GM23338 (cell line): ENCODE measurements around the gene GDPD2. TPM values are rescaled to one million over a fixed set of nuclear protein-coding genes. Genes with fewer than 3 reads are reported as not detected.

Experiments used
- ATAC-seq: fragments of 200-7000 bp; cut with Tn5 transposase; 3 replicates; pipeline ENCODE4 v1.9.1; 2020
- DNase-seq: peaks from one replicate; pipeline ENCODE4 v3.0.0-alpha.2; 2015; ENCODE audit warnings: low spot score
- H2AFZ ChIP-seq: fragments of 200-600 bp; sonication (generic); 2 replicates; pipeline ENCODE4 v1.8.0; 2016; ENCODE audit warnings: antibody characterized with exemption, mild to moderate bottlenecking, moderate library complexity
- H3F3A ChIP-seq: fragments of 200-600 bp; sonication (generic); replicated peaks from 2 replicates; pipeline ENCODE4 v1.8.0; 2017; ENCODE audit warnings: antibody characterized with exemption, mixed run types, low read depth
- H3K27ac ChIP-seq: fragments of 200-600 bp; sonication (generic); 2 replicates; pipeline ENCODE4 v1.6.1; 2016; ENCODE audit warnings: low read depth
- H3K27me3 ChIP-seq: fragments of 200-600 bp; sonication (generic); 2 replicates; pipeline ENCODE4 v1.8.0; 2016; ENCODE audit warnings: mild to moderate bottlenecking, mixed run types, moderate library complexity; ENCODE audit not compliant: insufficient read depth
- H3K36me3 ChIP-seq: fragments of 200-600 bp; sonication (generic); 2 replicates; pipeline ENCODE4 v1.8.0; 2016; ENCODE audit warnings: mild to moderate bottlenecking; ENCODE audit not compliant: insufficient read depth
- H3K4me1 ChIP-seq: fragments of 200-600 bp; sonication (generic); 2 replicates; pipeline ENCODE4 v1.8.0; 2016; ENCODE audit warnings: mild to moderate bottlenecking, moderate library complexity; ENCODE audit not compliant: insufficient read depth
- H3K4me2 ChIP-seq: fragments of 200-600 bp; sonication (generic); 2 replicates; pipeline ENCODE4 v1.7.1; 2017; ENCODE audit warnings: mixed run types
- H3K4me3 ChIP-seq: fragments of 200-600 bp; sonication (generic); 2 replicates; pipeline ENCODE4 v1.6.1; 2016; ENCODE audit warnings: mixed run types
- H3K79me2 ChIP-seq: fragments of 200-600 bp; sonication (generic); replicated peaks from 2 replicates; pipeline ENCODE4 v1.8.0; 2017; ENCODE audit warnings: mild to moderate bottlenecking; ENCODE audit not compliant: insufficient read depth
- H3K9me2 ChIP-seq: fragments of 200-600 bp; sonication (generic); 2 replicates; pipeline ENCODE4 v1.8.0; 2017; ENCODE audit not compliant: insufficient read depth
- H4K20me1 ChIP-seq: fragments of 200-600 bp; sonication (generic); replicated peaks from 2 replicates; pipeline ENCODE4 v1.8.0; 2017; ENCODE audit warnings: mild to moderate bottlenecking; ENCODE audit not compliant: insufficient read depth
- H3K27ac Mint-ChIP-seq: 2 replicates; pipeline ENCODE4 v1.8.0; 2020; ENCODE audit warnings: inconsistent platforms, mild to moderate bottlenecking, moderate library complexity, mixed read lengths
- H3K27me3 Mint-ChIP-seq: 3 replicates; pipeline ENCODE4 v1.8.0; 2022; ENCODE audit warnings: low read depth, mild to moderate bottlenecking, moderate library complexity, mixed read lengths, inconsistent platforms; ENCODE audit not compliant: insufficient read depth, poor library complexity
- H3K36me3 Mint-ChIP-seq: 3 replicates; pipeline ENCODE4 v1.8.0; 2021; ENCODE audit warnings: low read depth, mild to moderate bottlenecking, inconsistent platforms, moderate library complexity, mixed read lengths
- H3K4me1 Mint-ChIP-seq: 3 replicates; pipeline ENCODE4 v1.8.0; 2020; ENCODE audit warnings: mild to moderate bottlenecking, inconsistent platforms, mixed read lengths
- H3K4me3 Mint-ChIP-seq: 3 replicates; pipeline ENCODE4 v1.8.0; 2021; ENCODE audit warnings: moderate library complexity, mild to moderate bottlenecking, inconsistent platforms, mixed read lengths
- H3K9me3 Mint-ChIP-seq: 3 replicates; pipeline ENCODE4 v1.8.0; 2020; ENCODE audit warnings: moderate library complexity, mild to moderate bottlenecking, inconsistent platforms, mixed read lengths
- CREB1 ChIP-seq: fragments of 250-450 bp; sonication (Bioruptor Pico); IDR thresholded peaks from 2 replicates; pipeline ENCODE4 v1.5.0; 2020; ENCODE audit warnings: low read depth, mild to moderate bottlenecking, moderate library complexity
- CTCF ChIP-seq, 2 experiments: fragments of 200-600 bp in 1 of 2; sonication (generic) in 1 of 2; conservative IDR thresholded peaks; 2 replicates each; pipeline versions ENCODE4 v1.5.1 to v1.6.1; 2016 to 2017; ENCODE audit warnings: antibody characterized with exemption in 2 of 2, low read depth in 2 of 2, mild to moderate bottlenecking in 2 of 2, moderate library complexity in 1 of 2
- ETS1 ChIP-seq: IDR thresholded peaks from 2 replicates; pipeline ENCODE4 v1.6.1; 2016; ENCODE audit warnings: antibody characterized with exemption
- JUNB ChIP-seq: IDR thresholded peaks from one replicate; pipeline ENCODE4 v1.6.1; 2016; ENCODE audit warnings: antibody characterized with exemption; ENCODE audit not compliant: unreplicated experiment
- REST ChIP-seq: IDR thresholded peaks from one replicate; pipeline ENCODE4 v1.6.1; 2018; ENCODE audit warnings: antibody characterized with exemption; ENCODE audit not compliant: unreplicated experiment
- STAT1 ChIP-seq: IDR thresholded peaks from one replicate; pipeline ENCODE4 v1.6.1; 2016; ENCODE audit warnings: antibody characterized with exemption; ENCODE audit not compliant: unreplicated experiment
- ZNF114 ChIP-seq: fragments of 250-450 bp; sonication (Bioruptor Pico); IDR thresholded peaks from 2 replicates; pipeline ENCODE4 v1.5.0; 2020; ENCODE audit warnings: mild to moderate bottlenecking, moderate library complexity
- ZNF462 ChIP-seq: fragments of 250-450 bp; sonication (Bioruptor Pico); IDR thresholded peaks from 2 replicates; pipeline ENCODE4 v1.5.0; 2020; ENCODE audit warnings: mild to moderate bottlenecking, moderate library complexity
- polyA plus RNA-seq: library from polyadenylated mRNA; unstranded; fragments of >200 nt; fragmentation: Nextera tagmentation; extraction: Ambion mirVana; gene quantifications from 2 replicates; pipeline ENCODE4 v1.2.1, GENCODE V29; 2016
- total RNA-seq: library from RNA; depleted of rRNA; stranded (reverse); fragments of >200 nt; shearing (Covaris generic); gene quantifications from 2 replicates; pipeline ENCODE4 v1.2.3, GENCODE V29; 2014

The GDPD2 gene
- total and polyA plus RNA-seq, 2 experiments from 2014 or later = 5.2 to 11.3 TPM

- TF ChIP-seq CTCF (conservative IDR thresholded peaks at IDR 0.05; ENCODE audit: low read depth in 2 of 2) (no peak), CREB1 (CRISPR knock-in tag) (no peak), ETS1 (no peak), REST (no peak), JUNB (no peak), STAT1 (no peak)
Measured at GRCh38 chrX:70437921-70438665, 15.0 kb downstream of the GDPD2 start (continued).

GRCh38 chrX:70439016-70439415 lies 15.9 kb downstream of the GDPD2 start:
- no peaks in the 10 kb centered on the region for H3K79me2 ChIP-seq
- no peaks in the 10 kb centered on the region for H3K9me2 ChIP-seq
- H4K20me1 ChIP-seq = no peaks in the 10 kb centered on the region
- H2AFZ ChIP-seq = no peak overlapping the region
- no peak overlapping the region for H3K27ac Mint-ChIP-seq
- no peak overlapping the region for H3K27ac ChIP-seq
- H3K4me1 Mint-ChIP-seq = peaks cover 14% of the 10 kb centered on the region
- no peak overlapping the region for H3K4me3 Mint-ChIP-seq
- DNase-seq = no peak
- no peak overlapping the region for H3K4me3 ChIP-seq
- H3K4me2 ChIP-seq = no peak overlapping the region
- H3F3A ChIP-seq = no peaks in the 10 kb centered on the region
- H3K36me3 Mint-ChIP-seq = no peaks in the 10 kb centered on the region
- H3K27me3 ChIP-seq = no peaks in the 10 kb centered on the region
- no peaks in the 10 kb centered on the region for H3K9me3 Mint-ChIP-seq
- no peaks in the 10 kb centered on the region; the same call in 1 of the 2 replicates for H3K4me1 ChIP-seq
- peaks cover 5% of the 10 kb centered on the region for H3K27me3 Mint-ChIP-seq
- H3K36me3 ChIP-seq = no peaks in the 10 kb centered on the region
- no peak for ATAC-seq
- TF ChIP-seq ZNF114 (no peak), ZNF462 (CRISPR knock-in tag) (no peak), JUNB (no peak)
